ENCODE data around the gene SIL1.

SIL1 gene

DNA sequence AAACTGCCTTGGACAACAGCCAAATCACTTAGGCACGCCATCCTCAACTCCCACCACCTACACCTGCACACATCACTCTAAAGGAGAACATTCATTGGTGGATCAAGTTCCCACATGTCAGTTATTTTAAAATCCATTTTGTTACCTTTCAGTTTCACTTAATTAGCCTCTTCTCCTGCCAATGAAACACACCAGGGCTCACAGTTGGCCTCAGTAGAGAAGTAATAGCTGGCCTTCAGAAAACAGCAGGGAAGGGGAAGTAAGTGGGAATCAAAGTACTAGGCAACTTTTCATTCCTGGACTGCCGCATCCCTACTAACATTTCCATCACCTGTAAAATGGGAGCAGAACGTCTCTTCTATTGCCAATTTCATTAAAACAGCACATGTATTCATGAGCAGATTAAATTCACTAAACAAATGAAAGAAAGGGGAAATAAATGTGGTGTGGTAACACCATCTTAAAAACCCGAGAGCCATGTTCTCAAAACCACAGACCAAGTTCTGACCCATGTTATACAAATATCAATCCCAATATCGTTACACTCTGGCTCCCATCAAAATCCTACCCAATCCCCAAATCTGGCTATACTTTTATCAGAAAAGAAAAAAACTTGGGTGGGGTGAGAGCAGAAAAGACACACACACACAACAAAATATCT, 1.7 kb downstream of the SIL1 start:
- TF ChIP-seq, protein P1, sequence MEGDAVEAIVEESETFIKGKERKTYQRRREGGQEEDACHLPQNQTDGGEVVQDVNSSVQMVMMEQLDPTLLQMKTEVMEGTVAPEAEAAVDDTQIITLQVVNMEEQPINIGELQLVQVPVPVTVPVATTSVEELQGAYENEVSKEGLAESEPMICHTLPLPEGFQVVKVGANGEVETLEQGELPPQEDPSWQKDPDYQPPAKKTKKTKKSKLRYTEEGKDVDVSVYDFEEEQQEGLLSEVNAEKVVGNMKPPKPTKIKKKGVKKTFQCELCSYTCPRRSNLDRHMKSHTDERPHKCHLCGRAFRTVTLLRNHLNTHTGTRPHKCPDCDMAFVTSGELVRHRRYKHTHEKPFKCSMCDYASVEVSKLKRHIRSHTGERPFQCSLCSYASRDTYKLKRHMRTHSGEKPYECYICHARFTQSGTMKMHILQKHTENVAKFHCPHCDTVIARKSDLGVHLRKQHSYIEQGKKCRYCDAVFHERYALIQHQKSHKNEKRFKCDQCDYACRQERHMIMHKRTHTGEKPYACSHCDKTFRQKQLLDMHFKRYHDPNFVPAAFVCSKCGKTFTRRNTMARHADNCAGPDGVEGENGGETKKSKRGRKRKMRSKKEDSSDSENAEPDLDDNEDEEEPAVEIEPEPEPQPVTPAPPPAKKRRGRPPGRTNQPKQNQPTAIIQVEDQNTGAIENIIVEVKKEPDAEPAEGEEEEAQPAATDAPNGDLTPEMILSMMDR (IDR thresholded peaks at IDR 0.05) = no peak

DNA sequence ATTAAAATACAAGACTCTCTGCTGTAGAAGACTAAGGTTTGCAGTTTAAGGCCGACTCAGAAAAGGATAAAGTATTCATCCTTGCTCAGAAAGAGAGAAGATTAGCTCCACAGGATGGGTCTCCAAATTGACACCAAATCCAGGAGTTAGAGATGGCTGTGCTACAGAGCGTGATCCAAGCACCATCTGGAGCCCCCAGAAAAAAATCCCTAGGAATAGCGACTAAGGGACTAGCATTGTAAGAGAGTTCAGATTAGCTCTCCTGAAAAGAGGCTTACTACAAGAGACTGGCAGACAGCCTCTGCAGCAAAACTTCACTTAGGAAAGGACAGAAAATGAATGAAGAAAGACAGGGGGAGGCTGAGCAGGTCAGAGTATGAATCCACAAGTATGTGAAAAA, 3.7 kb downstream of the SIL1 start:
- TF ChIP-seq, protein P1 (IDR thresholded peaks at IDR 0.05) = no peak

DNA sequence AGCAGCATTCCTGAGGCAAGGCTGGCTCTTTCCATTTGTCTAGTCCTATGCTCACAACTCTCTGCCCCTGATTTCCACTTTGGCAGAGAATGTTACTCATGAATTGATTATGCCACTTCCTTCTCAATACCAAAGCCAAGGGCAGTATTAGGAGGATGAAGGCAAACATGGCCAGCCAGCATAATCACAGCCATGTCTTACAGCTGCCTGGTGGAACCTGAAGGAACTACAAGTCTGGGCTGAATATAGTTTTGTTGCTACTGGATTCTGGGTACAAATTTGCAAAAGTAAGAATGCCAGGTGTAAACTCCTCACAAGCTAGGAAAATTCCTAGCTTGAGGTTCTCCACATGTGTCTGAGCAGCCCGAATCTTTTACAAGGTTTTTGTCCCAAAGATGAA, 4.2 kb downstream of the SIL1 start:
- TF ChIP-seq, protein P1 (IDR thresholded peaks at IDR 0.05) = no peak

DNA sequence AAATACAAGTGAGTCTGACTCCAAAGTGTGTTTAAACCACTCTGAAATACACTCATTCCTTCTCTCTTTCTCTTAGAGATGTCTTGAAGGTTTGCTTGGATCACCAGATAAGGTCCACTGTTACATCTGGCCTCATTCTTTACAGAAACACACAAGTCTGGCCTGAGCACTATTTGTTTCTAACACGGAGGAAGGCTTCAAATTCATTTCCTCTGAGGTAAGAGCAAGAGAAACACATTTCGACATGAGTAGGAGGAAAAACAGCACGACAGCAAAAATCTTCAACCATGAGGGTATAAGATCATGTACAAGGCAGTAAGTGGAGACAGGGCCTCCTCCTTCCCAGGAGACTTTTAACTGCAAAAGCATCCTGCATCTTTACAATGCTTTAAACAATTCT, 8.0 kb downstream of the SIL1 start:
- TF ChIP-seq, protein P1 (IDR thresholded peaks at IDR 0.05) = no peak

DNA sequence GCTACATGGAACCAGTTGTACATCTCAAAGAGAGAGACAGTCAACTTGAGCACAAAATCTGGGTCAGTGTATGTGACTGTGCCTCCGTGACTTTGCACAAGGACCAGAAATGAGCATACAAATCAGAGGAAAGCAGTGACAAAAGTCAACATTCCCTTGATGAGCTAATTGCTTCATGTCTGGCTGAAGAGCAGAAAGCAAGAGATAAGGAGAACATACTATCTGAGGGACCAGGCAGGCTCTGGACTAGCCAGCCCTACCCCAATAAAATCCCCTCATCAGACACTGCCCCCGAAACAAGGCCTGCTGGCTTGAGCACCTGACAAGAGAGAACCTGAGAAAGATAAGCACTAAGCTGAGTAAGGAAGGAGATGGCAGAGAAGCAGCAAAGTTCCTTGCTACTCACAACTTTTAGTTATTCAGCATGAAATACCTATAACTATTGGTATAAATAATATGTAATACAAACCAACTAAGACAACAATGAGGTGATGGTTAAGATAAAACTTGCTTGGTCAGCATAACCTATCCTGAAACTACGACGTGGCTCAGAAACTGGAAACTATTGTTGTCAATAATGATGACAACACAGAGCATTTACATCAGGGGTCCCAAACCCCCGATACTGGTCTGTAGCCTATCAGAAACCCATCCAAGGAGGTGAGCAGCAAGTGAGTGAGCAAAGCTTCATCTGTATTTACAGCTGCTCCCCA, 9.5 kb downstream of the SIL1 start:
- TF ChIP-seq, protein P1 (IDR thresholded peaks at IDR 0.05) = no peak

DNA sequence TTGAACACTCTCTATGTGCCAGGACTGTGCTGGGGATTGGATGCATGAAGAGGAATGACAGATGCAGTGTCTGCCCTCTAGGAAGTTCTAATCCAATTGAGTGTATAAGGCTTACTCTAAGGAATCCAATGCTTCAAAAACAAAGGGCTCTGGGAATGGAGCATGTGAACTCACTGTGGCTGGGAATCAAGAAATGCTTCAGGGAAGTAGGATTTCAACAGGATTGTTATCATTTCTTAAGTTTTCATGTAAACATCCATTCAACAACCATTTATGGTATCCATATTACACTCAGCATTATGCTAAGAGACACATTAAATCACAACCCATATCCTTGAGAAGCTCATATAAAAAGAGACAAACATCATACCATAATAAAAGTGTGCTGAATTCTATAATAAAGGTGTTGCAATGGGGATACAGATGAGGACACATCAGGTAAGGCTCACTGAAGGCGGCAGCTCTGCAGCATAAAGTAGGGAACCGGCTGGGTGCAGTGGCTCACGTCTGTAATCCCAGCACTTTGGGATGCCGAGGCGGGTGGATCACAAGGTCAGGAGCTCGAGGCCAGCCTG, 11.3 kb downstream of the SIL1 start:
- TF ChIP-seq, protein P1 (IDR thresholded peaks at IDR 0.05) = no peak

DNA sequence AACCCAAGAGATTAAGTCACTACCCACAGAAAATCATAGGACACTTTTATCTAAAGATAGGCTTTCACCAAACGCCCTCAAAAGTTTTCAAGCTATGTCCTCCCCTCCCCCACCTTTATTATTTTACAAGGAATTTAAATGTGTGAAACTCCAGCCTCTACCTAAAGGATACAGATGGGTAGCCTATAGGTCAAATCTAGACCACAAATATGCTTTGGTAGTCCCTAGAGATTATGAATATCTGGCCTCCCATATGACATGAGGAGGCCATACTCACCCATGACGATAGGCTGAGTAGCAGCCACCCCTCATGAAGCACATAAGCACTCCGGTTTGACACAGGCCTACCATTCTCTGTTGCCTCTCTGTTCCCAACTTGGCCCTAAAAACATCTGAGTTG, 11.9 kb downstream of the SIL1 start:
- TF ChIP-seq, protein P1 (IDR thresholded peaks at IDR 0.05) = no peak

Data from LNCAP (cell line).